ENCODE results near the gene TCFL5.

DNA sequence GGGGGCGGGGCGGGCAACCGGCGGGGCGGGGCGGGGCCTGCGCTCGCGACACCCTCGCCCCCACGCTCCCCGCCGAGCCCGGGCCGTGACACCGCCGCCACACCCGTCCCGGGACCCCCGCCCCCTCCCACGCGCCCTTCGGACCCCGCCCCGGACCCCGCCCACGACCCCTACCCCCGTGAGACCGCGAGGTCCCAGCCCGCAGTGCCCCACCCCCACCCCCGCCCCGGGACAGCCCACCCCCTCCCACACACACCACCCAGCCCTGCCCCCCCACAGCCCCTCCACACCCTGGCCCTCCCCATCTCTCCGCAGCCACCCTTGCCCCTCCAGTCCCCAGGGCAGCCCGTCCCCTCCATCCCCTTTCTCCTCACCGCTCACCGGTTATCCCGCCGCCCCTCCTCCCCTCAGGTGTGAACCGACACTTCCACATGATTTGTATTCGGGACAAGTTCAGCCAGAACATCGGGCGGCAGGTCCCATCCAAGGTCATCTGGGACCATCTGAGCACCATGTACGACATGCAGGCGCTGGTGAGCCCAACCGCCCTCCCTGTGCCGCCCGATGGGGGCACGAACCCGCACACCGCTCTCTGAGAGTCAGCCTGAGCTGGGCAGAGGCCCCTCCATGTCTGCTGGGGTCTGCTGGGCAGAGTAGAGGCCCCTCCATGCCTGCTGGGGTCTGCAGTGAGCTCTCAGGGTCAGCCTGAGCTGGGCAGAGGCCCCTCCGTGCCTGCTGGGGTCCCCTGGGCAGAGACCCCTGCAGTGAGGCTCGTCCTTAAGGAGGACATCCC is 64.7 kb downstream of the TCFL5 start:
- TF ChIP-seq CTCF (IDR thresholded peaks at IDR 0.05) (no peak), POLR2A (IDR thresholded peaks at IDR 0.05) (no peak)

Data from lower leg skin (tissue), 3 donors.